HEK293 (cell line): ENCODE measurements around the gene RPRD1A.

ENCODE experiments used
- MZF1 ChIP-seq: fragments of 450-650 bp; formaldehyde crosslinking; IDR thresholded peaks from 2 replicates; pipeline ENCODE4 v1.5.1; 2017; ENCODE audit warnings: missing biosample characterization, missing genetic modification characterization, borderline replicate concordance
- REST ChIP-seq: fragments of 450-650 bp; formaldehyde crosslinking; IDR thresholded peaks from 2 replicates; pipeline ENCODE4 v1.5.1; 2016; ENCODE audit warnings: missing biosample characterization, missing genetic modification characterization
- ZNF10 ChIP-seq: fragments of 450-650 bp; formaldehyde crosslinking; IDR thresholded peaks from 2 replicates; pipeline ENCODE4 v1.5.1; 2017; ENCODE audit warnings: missing biosample characterization, missing genetic modification characterization
- ZNF677 ChIP-seq: fragments of 450-650 bp; IDR thresholded peaks from 2 replicates; pipeline ENCODE4 v1.5.0; 2018; ENCODE audit warnings: missing biosample characterization, mild to moderate bottlenecking, missing genetic modification characterization, moderate library complexity
- TF ChIP-seq, protein P1 (sequence below): fragments of 450-650 bp; formaldehyde crosslinking; IDR thresholded peaks from 2 replicates; pipeline ENCODE4 v1.5.1; 2016; ENCODE audit warnings: missing biosample characterization, missing genetic modification characterization, low read depth
- TF ChIP-seq, protein P2 (sequence below): fragments of 450-650 bp; formaldehyde crosslinking; IDR thresholded peaks from 2 replicates; pipeline ENCODE4 v1.5.1; 2016; ENCODE audit warnings: missing biosample characterization, missing genetic modification characterization
- TF ChIP-seq, protein P3 (sequence below): fragments of 450-650 bp; formaldehyde crosslinking; optimal IDR thresholded peaks from 2 replicates; pipeline ENCODE3; 2016; ENCODE audit warnings: missing biosample characterization, mild to moderate bottlenecking, missing genetic modification characterization
- TF ChIP-seq, protein P4 (sequence below): fragments of 450-650 bp; formaldehyde crosslinking; IDR thresholded peaks from 2 replicates; pipeline ENCODE4 v1.5.1; 2016; ENCODE audit warnings: missing biosample characterization, missing genetic modification characterization

DNA sequence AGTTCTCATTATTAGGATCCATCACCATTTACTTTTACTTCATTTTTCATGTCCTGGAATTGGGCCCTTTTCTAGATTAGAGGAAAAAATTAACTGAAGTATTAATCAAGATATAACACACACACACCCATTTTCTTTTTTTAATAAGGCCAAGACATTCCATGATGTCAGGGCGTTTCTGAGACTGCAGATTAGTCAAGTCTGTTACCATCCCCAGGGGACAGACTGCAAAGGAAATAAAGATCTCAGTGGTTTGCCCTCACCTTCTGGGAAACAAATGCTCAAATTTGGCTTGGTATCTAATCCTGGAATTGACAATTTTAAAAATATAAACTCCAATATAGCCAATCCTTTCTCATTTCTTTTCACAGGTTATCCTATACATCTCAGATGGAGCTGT, 67.4 kb downstream of the RPRD1A start:
- TF ChIP-seq, protein P1, sequence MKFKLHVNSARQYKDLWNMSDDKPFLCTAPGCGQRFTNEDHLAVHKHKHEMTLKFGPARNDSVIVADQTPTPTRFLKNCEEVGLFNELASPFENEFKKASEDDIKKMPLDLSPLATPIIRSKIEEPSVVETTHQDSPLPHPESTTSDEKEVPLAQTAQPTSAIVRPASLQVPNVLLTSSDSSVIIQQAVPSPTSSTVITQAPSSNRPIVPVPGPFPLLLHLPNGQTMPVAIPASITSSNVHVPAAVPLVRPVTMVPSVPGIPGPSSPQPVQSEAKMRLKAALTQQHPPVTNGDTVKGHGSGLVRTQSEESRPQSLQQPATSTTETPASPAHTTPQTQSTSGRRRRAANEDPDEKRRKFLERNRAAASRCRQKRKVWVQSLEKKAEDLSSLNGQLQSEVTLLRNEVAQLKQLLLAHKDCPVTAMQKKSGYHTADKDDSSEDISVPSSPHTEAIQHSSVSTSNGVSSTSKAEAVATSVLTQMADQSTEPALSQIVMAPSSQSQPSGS (tag by site-specific recombination), result no peak
- TF ChIP-seq, protein P2, sequence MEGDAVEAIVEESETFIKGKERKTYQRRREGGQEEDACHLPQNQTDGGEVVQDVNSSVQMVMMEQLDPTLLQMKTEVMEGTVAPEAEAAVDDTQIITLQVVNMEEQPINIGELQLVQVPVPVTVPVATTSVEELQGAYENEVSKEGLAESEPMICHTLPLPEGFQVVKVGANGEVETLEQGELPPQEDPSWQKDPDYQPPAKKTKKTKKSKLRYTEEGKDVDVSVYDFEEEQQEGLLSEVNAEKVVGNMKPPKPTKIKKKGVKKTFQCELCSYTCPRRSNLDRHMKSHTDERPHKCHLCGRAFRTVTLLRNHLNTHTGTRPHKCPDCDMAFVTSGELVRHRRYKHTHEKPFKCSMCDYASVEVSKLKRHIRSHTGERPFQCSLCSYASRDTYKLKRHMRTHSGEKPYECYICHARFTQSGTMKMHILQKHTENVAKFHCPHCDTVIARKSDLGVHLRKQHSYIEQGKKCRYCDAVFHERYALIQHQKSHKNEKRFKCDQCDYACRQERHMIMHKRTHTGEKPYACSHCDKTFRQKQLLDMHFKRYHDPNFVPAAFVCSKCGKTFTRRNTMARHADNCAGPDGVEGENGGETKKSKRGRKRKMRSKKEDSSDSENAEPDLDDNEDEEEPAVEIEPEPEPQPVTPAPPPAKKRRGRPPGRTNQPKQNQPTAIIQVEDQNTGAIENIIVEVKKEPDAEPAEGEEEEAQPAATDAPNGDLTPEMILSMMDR (tag by site-specific recombination), result no peak
- TF ChIP-seq ZNF677 (no peak), MZF1 (tag by site-specific recombination) (no peak), REST (tag by site-specific recombination) (no peak), ZNF10 (no peak)
- TF ChIP-seq, protein P3, sequence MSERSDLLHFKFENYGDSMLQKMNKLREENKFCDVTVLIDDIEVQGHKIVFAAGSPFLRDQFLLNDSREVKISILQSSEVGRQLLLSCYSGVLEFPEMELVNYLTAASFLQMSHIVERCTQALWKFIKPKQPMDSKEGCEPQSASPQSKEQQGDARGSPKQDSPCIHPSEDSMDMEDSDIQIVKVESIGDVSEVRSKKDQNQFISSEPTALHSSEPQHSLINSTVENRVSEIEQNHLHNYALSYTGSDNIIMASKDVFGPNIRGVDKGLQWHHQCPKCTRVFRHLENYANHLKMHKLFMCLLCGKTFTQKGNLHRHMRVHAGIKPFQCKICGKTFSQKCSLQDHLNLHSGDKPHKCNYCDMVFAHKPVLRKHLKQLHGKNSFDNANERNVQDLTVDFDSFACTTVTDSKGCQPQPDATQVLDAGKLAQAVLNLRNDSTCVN, result no peak
- TF ChIP-seq, protein P4, sequence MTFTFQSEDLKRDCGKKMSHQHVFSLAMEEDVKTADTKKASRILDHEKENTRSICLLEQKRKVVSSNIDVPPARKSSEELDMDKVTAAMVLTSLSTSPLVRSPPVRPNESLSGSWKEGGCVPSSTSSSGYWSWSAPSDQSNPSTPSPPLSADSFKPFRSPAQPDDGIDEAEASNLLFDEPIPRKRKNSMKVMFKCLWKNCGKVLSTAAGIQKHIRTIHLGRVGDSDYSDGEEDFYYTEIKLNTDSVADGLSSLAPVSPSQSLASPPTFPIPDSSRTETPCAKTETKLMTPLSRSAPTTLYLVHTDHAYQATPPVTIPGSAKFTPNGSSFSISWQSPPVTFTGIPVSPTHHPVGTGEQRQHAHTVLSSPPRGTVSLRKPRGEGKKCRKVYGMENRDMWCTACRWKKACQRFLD (tag by site-specific recombination), result no peak
